Measurements from ENCODE around the gene TRIM60.

DNA sequence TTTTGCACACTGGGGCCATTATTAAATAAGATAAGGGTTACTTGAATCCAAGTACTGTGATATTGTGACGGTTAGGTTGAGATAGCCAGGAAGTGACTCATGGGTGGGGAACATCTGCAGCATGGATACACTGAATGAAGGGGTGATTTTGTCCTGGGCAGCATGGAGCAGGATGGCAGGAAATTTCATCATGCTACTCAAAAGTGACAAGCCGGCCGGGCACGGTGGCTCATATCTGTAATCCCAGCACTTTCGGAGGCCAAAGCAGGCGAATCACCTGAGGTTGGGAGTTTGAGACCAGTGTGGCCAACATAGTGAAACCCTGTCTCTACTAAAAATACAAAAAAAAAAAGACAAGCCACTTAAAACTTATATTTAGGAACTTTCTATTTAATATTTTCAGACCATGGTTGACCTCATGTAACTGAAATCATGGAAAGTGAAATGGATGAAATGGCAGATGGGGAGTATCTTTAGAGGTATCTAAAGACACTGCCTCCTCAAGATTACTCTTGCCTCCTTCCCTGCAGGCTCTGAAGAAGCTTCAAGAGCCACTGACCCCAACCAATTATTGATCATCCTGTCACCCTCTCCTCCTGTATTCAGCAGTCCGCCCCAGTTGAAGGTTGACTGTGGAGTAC is 3.9 kb upstream of the TRIM60 start:
- TF ChIP-seq, protein P1, sequence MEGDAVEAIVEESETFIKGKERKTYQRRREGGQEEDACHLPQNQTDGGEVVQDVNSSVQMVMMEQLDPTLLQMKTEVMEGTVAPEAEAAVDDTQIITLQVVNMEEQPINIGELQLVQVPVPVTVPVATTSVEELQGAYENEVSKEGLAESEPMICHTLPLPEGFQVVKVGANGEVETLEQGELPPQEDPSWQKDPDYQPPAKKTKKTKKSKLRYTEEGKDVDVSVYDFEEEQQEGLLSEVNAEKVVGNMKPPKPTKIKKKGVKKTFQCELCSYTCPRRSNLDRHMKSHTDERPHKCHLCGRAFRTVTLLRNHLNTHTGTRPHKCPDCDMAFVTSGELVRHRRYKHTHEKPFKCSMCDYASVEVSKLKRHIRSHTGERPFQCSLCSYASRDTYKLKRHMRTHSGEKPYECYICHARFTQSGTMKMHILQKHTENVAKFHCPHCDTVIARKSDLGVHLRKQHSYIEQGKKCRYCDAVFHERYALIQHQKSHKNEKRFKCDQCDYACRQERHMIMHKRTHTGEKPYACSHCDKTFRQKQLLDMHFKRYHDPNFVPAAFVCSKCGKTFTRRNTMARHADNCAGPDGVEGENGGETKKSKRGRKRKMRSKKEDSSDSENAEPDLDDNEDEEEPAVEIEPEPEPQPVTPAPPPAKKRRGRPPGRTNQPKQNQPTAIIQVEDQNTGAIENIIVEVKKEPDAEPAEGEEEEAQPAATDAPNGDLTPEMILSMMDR (IDR thresholded peaks at IDR 0.05; ENCODE audit: insufficient read depth, low read depth, low read length): no peak
- TF ChIP-seq EZH2 (IDR thresholded peaks at IDR 0.05; ENCODE audit: insufficient read depth, low read length): no peak
